Uterus (tissue), 4 donors: ENCODE results near the gene LETM1. TPM values are rescaled to one million over a fixed set of nuclear protein-coding genes. Genes with fewer than 3 reads are reported as not detected.

Experiments used
- DNase-seq, 2 donors: peaks; one replicate each; pipeline ENCODE4 v3.0.0-alpha.2; 2019 to 2020
- H3K27ac ChIP-seq, 2 donors: fragments of 200-600 bp; sonication (generic); 1 replicate in 1 of 2; 2 replicates in 1 of 2; pipeline ENCODE4 v1.5.1; 2016 to 2018
- H3K27me3 ChIP-seq, 2 donors: fragments of 200-600 bp; sonication (generic); one replicate each; pipeline ENCODE4 v1.5.1; 2018 to 2019; ENCODE audit warnings: control low read depth in 1 of 2
- H3K36me3 ChIP-seq, 2 donors: fragments of 200-600 bp; sonication (generic); one replicate each; pipeline ENCODE4 v1.5.1; 2019; ENCODE audit warnings: control low read depth in 1 of 2
- H3K4me1 ChIP-seq, 2 donors: fragments of 200-600 bp; sonication (generic); one replicate each; pipeline ENCODE4 v1.5.1; 2018 to 2019; ENCODE audit warnings: control low read depth in 1 of 2
- H3K4me3 ChIP-seq, 2 donors: fragments of 200-600 bp; sonication (generic); 1 replicate in 1 of 2; 2 replicates in 1 of 2; pipeline ENCODE4 v1.5.1; 2018 to 2019; ENCODE audit warnings: mild to moderate bottlenecking in 1 of 2
- H3K9me3 ChIP-seq, 2 donors: fragments of 200-600 bp; sonication (generic); one replicate each; pipeline ENCODE4 v1.5.1; 2019; ENCODE audit warnings: control low read depth in 1 of 2
- CTCF ChIP-seq, 4 experiments: fragments of 200-600 bp in 2 of 4; fragments of 450-650 bp in 2 of 4; sonication (generic) in 2 of 4; IDR thresholded peaks; one replicate each; pipeline ENCODE4 v1.5.1; 2016 to 2019; ENCODE audit warnings: antibody characterized with exemption in 4 of 4, mild to moderate bottlenecking in 2 of 4, moderate library complexity in 1 of 4
- POLR2A ChIP-seq, 2 donors: fragments of 450-650 bp; IDR thresholded peaks; one replicate each; pipeline ENCODE4 v1.6.1; 2016; ENCODE audit warnings: antibody characterized with exemption in 2 of 2, mild to moderate bottlenecking in 1 of 2, moderate library complexity in 1 of 2
- intact Hi-C: fragments of 100-400 bp; cut with DNase I; formaldehyde crosslinking; loops from one replicate; pipeline ENCODE4 v1.15.1; 2023; ENCODE audit warnings: low total_unique reads
- total RNA-seq, 4 donors: library from RNA; depleted of rRNA in 3 of 4; stranded (reverse); fragments of >200 nt in 3 of 4; gene quantifications; one replicate each; pipeline versions ENCODE4 v1.1.0 to v1.2.4, GENCODE V29; 2014 to 2023
- donor health status: DM: yes; HTN: yes; CAD: no.

LETM1 gene
- total RNA-seq, 4 donors from 2014 or later = 12.4 to 44.3 (median 31.3) TPM

- Histone ChIP-seq H3K4me3 (no peak overlapping the region), H3K36me3 (no peaks in the 10 kb centered on the region), H3K27me3 (no peaks in the 10 kb centered on the region), H3K9me3 (no peaks in the 10 kb centered on the region), H3K27ac (no peak overlapping the region), H3K4me1 (no peaks in the 10 kb centered on the region)
- DNase-seq = no peak
- TF ChIP-seq CTCF (IDR thresholded peaks at IDR 0.05) (no peak), POLR2A (IDR thresholded peaks at IDR 0.05) (no peak)
- intact Hi-C loops = no loop called here
These were observed 77.9 kb downstream of the LETM1 start for GRCh38 chr4:1777822-1778641.

DNA sequence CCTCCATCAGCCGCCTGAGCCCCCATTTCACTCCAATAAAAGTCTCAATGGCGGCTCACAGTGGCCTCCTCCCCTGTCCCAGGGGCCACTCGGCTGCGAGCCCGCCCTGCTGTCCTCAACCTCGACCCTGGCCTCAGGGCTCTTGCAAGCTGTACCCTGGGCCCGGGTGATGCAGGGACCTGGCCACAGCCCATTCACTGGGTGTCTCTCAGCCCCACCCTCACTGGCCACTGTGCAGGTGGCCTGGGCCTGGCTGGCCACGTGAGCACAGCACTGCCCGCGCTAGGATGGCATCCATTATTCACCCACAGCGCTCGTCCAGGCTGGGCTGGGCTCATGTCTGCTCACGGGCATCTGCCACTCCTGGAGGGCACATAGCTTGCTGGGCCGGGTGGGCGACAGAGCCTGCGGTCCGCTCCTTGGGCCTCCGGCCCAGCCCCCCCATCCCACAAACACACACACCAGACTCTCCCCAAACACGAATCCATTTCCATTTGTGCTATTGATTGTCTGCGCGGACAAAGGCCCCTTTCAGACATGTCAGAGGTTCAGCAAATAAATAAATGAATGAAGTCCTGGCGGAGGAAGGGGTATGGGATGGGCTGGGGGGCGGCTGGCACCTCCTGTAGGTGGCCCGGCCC is 79.3 kb downstream of the LETM1 start:
- no peaks in the 10 kb centered on the region for H3K4me1 ChIP-seq
- H3K36me3 ChIP-seq = no peaks in the 10 kb centered on the region
- H3K27me3 ChIP-seq = no peaks in the 10 kb centered on the region
- H3K9me3 ChIP-seq = no peaks in the 10 kb centered on the region
- TF ChIP-seq CTCF (IDR thresholded peaks at IDR 0.05) = no peak
- TF ChIP-seq POLR2A (IDR thresholded peaks at IDR 0.05) = no peak
- no peak overlapping the region for H3K4me3 ChIP-seq
- intact Hi-C loops = no loop called here
- no peak overlapping the region for H3K27ac ChIP-seq
- no peak for DNase-seq

GRCh38 chr4:1775731-1776500 is 80.0 kb downstream of the LETM1 start:
- DNase-seq = no peak
- Histone ChIP-seq H3K27ac (no peak overlapping the region), H3K27me3 (no peaks in the 10 kb centered on the region), H3K4me1 (no peaks in the 10 kb centered on the region), H3K4me3 (no peak overlapping the region), H3K36me3 (no peaks in the 10 kb centered on the region), H3K9me3 (no peaks in the 10 kb centered on the region)
- TF ChIP-seq CTCF (IDR thresholded peaks at IDR 0.05) = no peak
- intact Hi-C loops = no loop called here

- Histone ChIP-seq H3K4me3 (no peak overlapping the region), H3K27me3 (peaks cover 0 to under 1% of the 10 kb centered on the region in 2 donors), H3K9me3 (no peaks in the 10 kb centered on the region), H3K4me1 (no peaks in the 10 kb centered on the region), H3K27ac (no peak overlapping the region), H3K36me3 (no peaks in the 10 kb centered on the region)
- intact Hi-C loops = no loop called here
- TF ChIP-seq POLR2A (IDR thresholded peaks at IDR 0.05) = no peak
- no peak for TF ChIP-seq CTCF (IDR thresholded peaks at IDR 0.05)
- no peak for DNase-seq
These were observed 82.2 kb downstream of the LETM1 start for GRCh38 chr4:1773754-1774153.
